GM21360 (cell line): Measurements from ENCODE around the gene PITPNC1.
"Not testable (repeated sequence)": the region's sequence is repeated elsewhere in the genome, so short reads cannot be mapped to it uniquely, and the experiment has no call there.

ENCODE experiments used
- ATAC-seq: cut with Tn5 transposase; IDR thresholded peaks from one replicate; pipeline ENCODE4 v1.9.1; 2021; ENCODE audit warnings: mild to moderate bottlenecking, moderate library complexity; ENCODE audit not compliant: unreplicated experiment

PITPNC1 gene

GRCh38 chr17:67456103-67456502, 79.0 kb downstream of the PITPNC1 start:
- no peak for ATAC-seq

GRCh38 chr17:67456889-67457288, 79.8 kb downstream of the PITPNC1 start:
- ATAC-seq = no peak

GRCh38 chr17:67458203-67458602, 81.1 kb downstream of the PITPNC1 start:
- ATAC-seq = no peak

GRCh38 chr17:67459985-67460384, 82.9 kb downstream of the PITPNC1 start:
- no peak for ATAC-seq

GRCh38 chr17:67461228-67461780, 84.2 kb downstream of the PITPNC1 start:
- ATAC-seq = no peak

- ATAC-seq = no peak
Measured at GRCh38 chr17:67461876-67462275, 84.8 kb downstream of the PITPNC1 start.

- no peak for ATAC-seq
Measured at GRCh38 chr17:67466251-67466796, 89.2 kb downstream of the PITPNC1 start.

GRCh38 chr17:67467500-67468455, 90.7 kb downstream of the PITPNC1 start:
- no peak for ATAC-seq

- no peak for ATAC-seq
Measured at GRCh38 chr17:67469208-67469980, 92.3 kb downstream of the PITPNC1 start.

GRCh38 chr17:67470163-67470562, 93.1 kb downstream of the PITPNC1 start:
- no peak for ATAC-seq

- no peak for ATAC-seq
Measured at GRCh38 chr17:67471118-67471517, 94.0 kb downstream of the PITPNC1 start.

- not testable (repeated sequence) for ATAC-seq
Measured at GRCh38 chr17:67472606-67473005, 95.5 kb downstream of the PITPNC1 start.

- no peak for ATAC-seq
Measured at GRCh38 chr17:67474081-67474661, 97.1 kb downstream of the PITPNC1 start.

- ATAC-seq = no peak
Measured at GRCh38 chr17:67475161-67475937, 98.3 kb downstream of the PITPNC1 start.

GRCh38 chr17:67476787-67477335, 99.8 kb downstream of the PITPNC1 start:
- ATAC-seq = no peak

GRCh38 chr17:67477687-67478086, 100.6 kb downstream of the PITPNC1 start:
- no peak for ATAC-seq

- ATAC-seq = no peak
Measured at GRCh38 chr17:67478401-67479041, 101.4 kb downstream of the PITPNC1 start.

GRCh38 chr17:67479148-67479547, 102.1 kb downstream of the PITPNC1 start:
- no peak for ATAC-seq

- not testable (repeated sequence) for ATAC-seq
Measured at GRCh38 chr17:67480959-67481358, 103.9 kb downstream of the PITPNC1 start.
